Stomach (tissue), 4 donors: Measurements from ENCODE around the gene TTC24.

ENCODE experiments used
- CTCF ChIP-seq, 7 experiments: fragments of 450-650 bp in 4 of 7; fragments of 200-600 bp in 3 of 7; sonication (generic) in 3 of 7; IDR thresholded peaks; one replicate each; pipeline ENCODE4 v1.5.1; 2016 to 2019; ENCODE audit warnings: antibody characterized with exemption in 7 of 7, control low read depth in 2 of 7, mild to moderate bottlenecking in 1 of 7
- POLR2A ChIP-seq, 4 donors: fragments of 450-650 bp; IDR thresholded peaks; one replicate each; pipeline ENCODE4 v1.6.1; 2016; ENCODE audit warnings: antibody characterized with exemption in 4 of 4, control low read depth in 2 of 4, mild to moderate bottlenecking in 1 of 4, moderate library complexity in 1 of 4

- TF ChIP-seq CTCF (IDR thresholded peaks at IDR 0.05) (no peak), POLR2A (IDR thresholded peaks at IDR 0.05) (no peak)
Measured at GRCh38 chr1:156532374-156532773, 47.1 kb upstream of the TTC24 start.
